ENCODE data around the gene RFESD. TPM values are rescaled to one million over a fixed set of nuclear protein-coding genes. Genes with fewer than 3 reads are reported as not detected.

RFESD gene
- total and polyA plus RNA-seq, 3 donors from 2014 or later: 11.8 to 25.1 (median 12.8) TPM

DNA sequence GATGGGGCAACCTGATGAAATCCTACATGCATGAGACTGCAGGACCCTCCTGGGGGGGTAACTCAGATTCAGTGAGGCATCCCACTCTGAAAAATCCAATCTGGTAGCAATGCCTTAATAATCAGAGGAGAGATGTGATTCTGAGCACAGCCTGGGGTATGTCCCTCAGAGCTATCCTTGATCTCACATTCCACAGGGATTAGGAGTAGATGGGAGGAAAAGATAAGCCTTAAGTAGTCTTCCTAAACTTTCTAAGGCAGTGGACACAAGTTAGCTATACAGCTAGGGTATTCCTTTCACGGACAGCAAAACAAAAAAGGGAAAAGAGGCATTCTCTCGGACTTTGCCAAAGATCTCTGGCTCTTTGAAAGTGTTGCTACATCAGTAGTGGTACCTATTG is 40.1 kb downstream of the RFESD start:
- TF ChIP-seq POLR2A (IDR thresholded peaks at IDR 0.05): no peak
- TF ChIP-seq, protein P1, sequence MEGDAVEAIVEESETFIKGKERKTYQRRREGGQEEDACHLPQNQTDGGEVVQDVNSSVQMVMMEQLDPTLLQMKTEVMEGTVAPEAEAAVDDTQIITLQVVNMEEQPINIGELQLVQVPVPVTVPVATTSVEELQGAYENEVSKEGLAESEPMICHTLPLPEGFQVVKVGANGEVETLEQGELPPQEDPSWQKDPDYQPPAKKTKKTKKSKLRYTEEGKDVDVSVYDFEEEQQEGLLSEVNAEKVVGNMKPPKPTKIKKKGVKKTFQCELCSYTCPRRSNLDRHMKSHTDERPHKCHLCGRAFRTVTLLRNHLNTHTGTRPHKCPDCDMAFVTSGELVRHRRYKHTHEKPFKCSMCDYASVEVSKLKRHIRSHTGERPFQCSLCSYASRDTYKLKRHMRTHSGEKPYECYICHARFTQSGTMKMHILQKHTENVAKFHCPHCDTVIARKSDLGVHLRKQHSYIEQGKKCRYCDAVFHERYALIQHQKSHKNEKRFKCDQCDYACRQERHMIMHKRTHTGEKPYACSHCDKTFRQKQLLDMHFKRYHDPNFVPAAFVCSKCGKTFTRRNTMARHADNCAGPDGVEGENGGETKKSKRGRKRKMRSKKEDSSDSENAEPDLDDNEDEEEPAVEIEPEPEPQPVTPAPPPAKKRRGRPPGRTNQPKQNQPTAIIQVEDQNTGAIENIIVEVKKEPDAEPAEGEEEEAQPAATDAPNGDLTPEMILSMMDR (IDR thresholded peaks at IDR 0.05): no peak
- 85 to 87% methylated on average over 2 of the region's 2 CpGs for WGBS, 2 donors
- Histone ChIP-seq H3K4me1 (no peaks in the 10 kb centered on the region), H3K27ac (no peak overlapping the region), H3K4me3 (no peak overlapping the region), H3K27me3 (no peaks in the 10 kb centered on the region), H3K9me3 (no peaks in the 10 kb centered on the region), H3K36me3 (ENCODE audit: low read depth, missing control alignments) (no peaks in the 10 kb centered on the region)
- intact Hi-C loops (cut with DNase I; ENCODE audit: low total_unique reads): no loop called here
- no peak for DNase-seq

DNA sequence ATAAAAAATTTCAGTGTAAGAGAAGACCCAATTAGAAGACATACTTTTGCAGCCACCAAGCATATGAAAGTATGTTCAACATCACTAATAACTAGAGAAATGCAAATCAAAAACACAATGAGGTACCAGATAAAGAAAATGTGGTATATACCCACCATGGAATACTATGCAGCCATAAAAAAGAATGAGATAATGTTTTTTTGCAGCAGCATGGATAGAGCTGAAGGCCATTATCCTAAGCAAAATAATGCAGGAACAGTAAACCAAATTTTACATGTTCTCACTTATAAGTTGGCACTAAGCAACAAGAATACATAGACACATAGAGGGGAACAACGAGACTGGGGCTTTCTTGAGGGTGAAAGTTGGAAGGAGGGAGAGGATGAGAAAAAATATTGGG is 43.1 kb downstream of the RFESD start:
- intact Hi-C loops (cut with DNase I; ENCODE audit: low total_unique reads): no loop called here
- Histone ChIP-seq H3K27me3 (no peaks in the 10 kb centered on the region), H3K36me3 (ENCODE audit: low read depth, missing control alignments) (no peaks in the 10 kb centered on the region), H3K4me1 (no peaks in the 10 kb centered on the region), H3K4me3 (no peak overlapping the region), H3K9me3 (no peaks in the 10 kb centered on the region), H3K27ac (no peak overlapping the region)
- no peak for DNase-seq
- TF ChIP-seq, protein P1 (IDR thresholded peaks at IDR 0.05): no peak
- no peak for TF ChIP-seq POLR2A (IDR thresholded peaks at IDR 0.05)
- WGBS, 2 donors: 92 to 94% methylated on average over 1 of the region's 1 CpG

GRCh38 chr5:95690333-95690732 is 43.8 kb downstream of the RFESD start:
- no peak for DNase-seq
- Histone ChIP-seq H3K27me3 (no peaks in the 10 kb centered on the region), H3K4me3 (no peak overlapping the region), H3K4me1 (no peaks in the 10 kb centered on the region), H3K27ac (no peak overlapping the region), H3K36me3 (ENCODE audit: low read depth, missing control alignments) (no peaks in the 10 kb centered on the region), H3K9me3 (no peaks in the 10 kb centered on the region)
- no peak for TF ChIP-seq POLR2A (IDR thresholded peaks at IDR 0.05)
- TF ChIP-seq, protein P1 (IDR thresholded peaks at IDR 0.05): no peak
- intact Hi-C loops (cut with DNase I; ENCODE audit: low total_unique reads): no loop called here

DNA sequence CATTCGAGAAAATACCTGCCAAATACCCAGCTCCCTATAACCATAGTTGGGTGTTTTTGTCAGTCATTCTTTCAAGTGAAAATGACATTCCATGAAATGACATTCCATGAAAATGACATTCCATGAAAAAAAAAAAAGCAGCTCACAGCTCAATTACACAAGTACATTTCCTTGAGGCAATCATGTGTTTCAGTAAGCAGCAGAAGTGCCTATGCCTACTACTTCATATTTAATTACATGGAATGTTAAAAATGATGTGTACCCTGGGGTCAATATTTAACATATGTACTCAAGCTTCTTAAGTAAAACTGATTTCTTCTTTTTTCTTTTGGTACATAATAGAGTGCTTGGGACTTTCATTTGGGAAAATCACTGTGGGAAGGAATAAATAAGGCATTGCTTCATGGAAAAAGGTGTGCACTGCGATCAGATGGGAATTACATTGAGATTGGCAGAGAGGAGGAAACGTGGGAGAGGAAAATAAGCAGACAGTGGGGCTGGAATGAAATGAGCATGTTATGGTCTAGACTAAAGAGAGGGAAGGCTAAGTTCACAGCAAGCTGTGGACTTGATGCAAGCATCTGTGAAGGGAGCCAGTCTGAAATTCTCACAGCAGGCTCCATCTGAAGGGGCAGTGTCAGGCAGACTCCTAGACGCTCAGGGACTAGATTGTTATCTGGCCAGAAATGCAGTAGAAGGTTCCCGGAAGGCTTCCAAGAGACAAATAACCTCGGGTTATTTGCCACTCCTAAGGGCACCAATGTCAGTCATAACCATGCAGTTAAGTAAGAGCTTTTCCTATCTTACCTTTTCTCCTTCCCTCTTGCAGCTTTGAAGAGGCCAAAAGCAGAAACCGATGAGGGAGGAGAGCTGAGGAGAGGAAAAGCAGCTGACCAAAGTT is 51.5 kb downstream of the RFESD start:
- H3K4me1 ChIP-seq: no peaks in the 10 kb centered on the region
- intact Hi-C loops (cut with DNase I; ENCODE audit: low total_unique reads): no loop called here
- H3K27me3 ChIP-seq: no peaks in the 10 kb centered on the region
- H3K9me3 ChIP-seq: no peaks in the 10 kb centered on the region
- WGBS, 2 donors: 67 to 68% methylated on average over 7 of the region's 7 CpGs
- H3K36me3 ChIP-seq (ENCODE audit: low read depth, missing control alignments): no peaks in the 10 kb centered on the region
- no peak for DNase-seq
- H3K27ac ChIP-seq: no peak overlapping the region
- no peak for TF ChIP-seq POLR2A (IDR thresholded peaks at IDR 0.05)
- TF ChIP-seq, protein P1 (IDR thresholded peaks at IDR 0.05): no peak
- no peak overlapping the region for H3K4me3 ChIP-seq

DNA sequence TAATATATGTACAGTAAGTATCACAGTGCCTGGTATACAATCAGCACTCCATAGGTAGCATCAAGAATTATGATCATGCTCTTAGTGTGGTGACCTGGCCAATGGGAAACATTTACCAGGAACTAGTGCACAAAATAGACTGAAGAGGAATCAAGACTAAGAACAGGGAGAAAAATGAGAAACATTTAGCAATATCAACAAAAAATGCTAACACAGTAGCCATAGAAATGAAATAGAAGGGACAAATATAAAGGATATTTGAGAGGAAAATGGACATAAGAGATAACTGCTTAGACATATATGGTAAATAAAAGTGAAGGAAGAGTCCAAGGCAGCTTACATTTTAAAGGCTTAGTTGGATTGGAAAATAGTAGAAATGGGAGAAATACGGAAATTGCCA is 52.8 kb downstream of the RFESD start:
- Histone ChIP-seq H3K36me3 (ENCODE audit: low read depth, missing control alignments) (no peaks in the 10 kb centered on the region), H3K9me3 (no peaks in the 10 kb centered on the region), H3K4me1 (no peaks in the 10 kb centered on the region), H3K4me3 (no peak overlapping the region), H3K27ac (no peak overlapping the region), H3K27me3 (no peaks in the 10 kb centered on the region)
- 96 to 100% methylated on average over 1 of the region's 1 CpG for WGBS, 2 donors
- intact Hi-C loops (cut with DNase I; ENCODE audit: low total_unique reads): no loop called here
- TF ChIP-seq, protein P1 (IDR thresholded peaks at IDR 0.05): no peak
- no peak for TF ChIP-seq POLR2A (IDR thresholded peaks at IDR 0.05)
- DNase-seq: no peak

All from testis (tissue), 3 donors.